HepG2 (cell line): ENCODE data around the gene SCIN. TPM values are rescaled to one million over a fixed set of nuclear protein-coding genes. Genes with fewer than 3 reads are reported as not detected.

ENCODE experiments used
- FOXO4 ChIP-seq: sonication (generic); formaldehyde crosslinking; conservative IDR thresholded peaks from 2 replicates; pipeline ENCODE4 v1.8.1; 2023; ENCODE audit warnings: missing genetic modification reagents
- HIC2 ChIP-seq: sonication (generic); formaldehyde crosslinking; IDR thresholded peaks from 2 replicates; pipeline ENCODE4 v1.9.0; 2022; ENCODE audit warnings: low read depth, missing genetic modification reagents
- HMG20B ChIP-seq: conservative IDR thresholded peaks from 2 replicates; pipeline ENCODE4 v1.6.1; 2016; ENCODE audit warnings: missing genetic modification reagents, missing compliant biosample characterization
- NFKB2 ChIP-seq: sonication (generic); formaldehyde crosslinking; IDR thresholded peaks from 2 replicates; pipeline ENCODE4 v1.4.0; 2020; ENCODE audit warnings: missing genetic modification reagents, borderline replicate concordance
- REXO4 ChIP-seq: sonication (generic); formaldehyde crosslinking; IDR thresholded peaks from 2 replicates; pipeline ENCODE4 v1.8.0; 2022; ENCODE audit warnings: missing genetic modification reagents, mild to moderate bottlenecking, borderline replicate concordance
- SNAI1 ChIP-seq: sonication (generic); formaldehyde crosslinking; IDR thresholded peaks from 2 replicates; pipeline ENCODE4 v1.5.0; 2020; ENCODE audit warnings: mild to moderate bottlenecking, missing genetic modification reagents, borderline replicate concordance
- ZNF24 ChIP-seq: fragments of 450-650 bp; IDR thresholded peaks from 2 replicates; pipeline ENCODE4 v1.6.1; 2017; ENCODE audit warnings: antibody characterized with exemption, mild to moderate bottlenecking
- ZNF446 ChIP-seq: sonication (generic); formaldehyde crosslinking; IDR thresholded peaks from 2 replicates; pipeline ENCODE4 v1.5.0; 2020; ENCODE audit warnings: mild to moderate bottlenecking, missing genetic modification reagents
- polyA plus RNA-seq, 8 experiments: library from polyadenylated mRNA; depleted of rRNA in 3 of 8; stranded (reverse) in 7 of 8; unstranded in 1 of 8; fragments of >200 nt; fragmentation: Illumina TruSeq in 4 of 8; extraction: Trizol in 4 of 8; gene quantifications; 2 replicates each; pipeline versions ENCODE4 v1.2.1 to v1.2.3, GENCODE V29; 2011 to 2016; ENCODE audit warnings: low read depth in 4 of 8, missing spikeins in 1 of 8, mixed read lengths in 1 of 8; ENCODE audit not compliant: insufficient read depth in 1 of 8
- total RNA-seq, 5 experiments: library from RNA; depleted of rRNA; stranded (reverse); fragments of >200 nt; fragmentation: Illumina TruSeq; extraction: Trizol; gene quantifications; 2 replicates each; pipeline ENCODE4 v1.2.3, GENCODE V29; 2016; ENCODE audit warnings: low read depth in 1 of 5
- TF ChIP-seq, protein P1 (sequence below): sonication (generic); formaldehyde crosslinking; IDR thresholded peaks from 2 replicates; pipeline ENCODE4 v1.8.0; 2022; ENCODE audit warnings: mild to moderate bottlenecking, missing genetic modification reagents; ENCODE audit not compliant: insufficient replicate concordance
- TF ChIP-seq, protein P2 (sequence below): sonication (generic); formaldehyde crosslinking; IDR thresholded peaks from 2 replicates; pipeline ENCODE4 v1.9.0; 2021; ENCODE audit warnings: missing genetic modification reagents, borderline replicate concordance
- TF ChIP-seq, protein P3 (sequence below): sonication (generic); formaldehyde crosslinking; IDR thresholded peaks from 2 replicates; pipeline ENCODE4 v1.5.1; 2020; ENCODE audit warnings: mild to moderate bottlenecking, missing genetic modification reagents, moderate library complexity

SCIN gene
- total and polyA plus RNA-seq, 2 of the 13 experiments (the other 11 are each of a cell fraction or from before 2014, with no cell fraction given): not detected

- TF ChIP-seq, protein P1, sequence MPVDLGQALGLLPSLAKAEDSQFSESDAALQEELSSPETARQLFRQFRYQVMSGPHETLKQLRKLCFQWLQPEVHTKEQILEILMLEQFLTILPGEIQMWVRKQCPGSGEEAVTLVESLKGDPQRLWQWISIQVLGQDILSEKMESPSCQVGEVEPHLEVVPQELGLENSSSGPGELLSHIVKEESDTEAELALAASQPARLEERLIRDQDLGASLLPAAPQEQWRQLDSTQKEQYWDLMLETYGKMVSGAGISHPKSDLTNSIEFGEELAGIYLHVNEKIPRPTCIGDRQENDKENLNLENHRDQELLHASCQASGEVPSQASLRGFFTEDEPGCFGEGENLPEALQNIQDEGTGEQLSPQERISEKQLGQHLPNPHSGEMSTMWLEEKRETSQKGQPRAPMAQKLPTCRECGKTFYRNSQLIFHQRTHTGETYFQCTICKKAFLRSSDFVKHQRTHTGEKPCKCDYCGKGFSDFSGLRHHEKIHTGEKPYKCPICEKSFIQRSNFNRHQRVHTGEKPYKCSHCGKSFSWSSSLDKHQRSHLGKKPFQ: no peak
- TF ChIP-seq FOXO4 (no peak), HMG20B (CRISPR knock-in tag) (0 out of 2 replicates have a peak, but pooled peaks have one; percentile 25), HIC2 (no peak), ZNF446 (CRISPR knock-in tag) (no peak), ZNF24 (no peak), SNAI1 (CRISPR knock-in tag) (no peak), NFKB2 (CRISPR knock-in tag) (no peak), REXO4 (no peak)
- TF ChIP-seq, protein P2, sequence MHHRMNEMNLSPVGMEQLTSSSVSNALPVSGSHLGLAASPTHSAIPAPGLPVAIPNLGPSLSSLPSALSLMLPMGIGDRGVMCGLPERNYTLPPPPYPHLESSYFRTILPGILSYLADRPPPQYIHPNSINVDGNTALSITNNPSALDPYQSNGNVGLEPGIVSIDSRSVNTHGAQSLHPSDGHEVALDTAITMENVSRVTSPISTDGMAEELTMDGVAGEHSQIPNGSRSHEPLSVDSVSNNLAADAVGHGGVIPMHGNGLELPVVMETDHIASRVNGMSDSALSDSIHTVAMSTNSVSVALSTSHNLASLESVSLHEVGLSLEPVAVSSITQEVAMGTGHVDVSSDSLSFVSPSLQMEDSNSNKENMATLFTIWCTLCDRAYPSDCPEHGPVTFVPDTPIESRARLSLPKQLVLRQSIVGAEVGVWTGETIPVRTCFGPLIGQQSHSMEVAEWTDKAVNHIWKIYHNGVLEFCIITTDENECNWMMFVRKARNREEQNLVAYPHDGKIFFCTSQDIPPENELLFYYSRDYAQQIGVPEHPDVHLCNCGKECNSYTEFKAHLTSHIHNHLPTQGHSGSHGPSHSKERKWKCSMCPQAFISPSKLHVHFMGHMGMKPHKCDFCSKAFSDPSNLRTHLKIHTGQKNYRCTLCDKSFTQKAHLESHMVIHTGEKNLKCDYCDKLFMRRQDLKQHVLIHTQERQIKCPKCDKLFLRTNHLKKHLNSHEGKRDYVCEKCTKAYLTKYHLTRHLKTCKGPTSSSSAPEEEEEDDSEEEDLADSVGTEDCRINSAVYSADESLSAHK (CRISPR knock-in tag): no peak
- TF ChIP-seq, protein P3, sequence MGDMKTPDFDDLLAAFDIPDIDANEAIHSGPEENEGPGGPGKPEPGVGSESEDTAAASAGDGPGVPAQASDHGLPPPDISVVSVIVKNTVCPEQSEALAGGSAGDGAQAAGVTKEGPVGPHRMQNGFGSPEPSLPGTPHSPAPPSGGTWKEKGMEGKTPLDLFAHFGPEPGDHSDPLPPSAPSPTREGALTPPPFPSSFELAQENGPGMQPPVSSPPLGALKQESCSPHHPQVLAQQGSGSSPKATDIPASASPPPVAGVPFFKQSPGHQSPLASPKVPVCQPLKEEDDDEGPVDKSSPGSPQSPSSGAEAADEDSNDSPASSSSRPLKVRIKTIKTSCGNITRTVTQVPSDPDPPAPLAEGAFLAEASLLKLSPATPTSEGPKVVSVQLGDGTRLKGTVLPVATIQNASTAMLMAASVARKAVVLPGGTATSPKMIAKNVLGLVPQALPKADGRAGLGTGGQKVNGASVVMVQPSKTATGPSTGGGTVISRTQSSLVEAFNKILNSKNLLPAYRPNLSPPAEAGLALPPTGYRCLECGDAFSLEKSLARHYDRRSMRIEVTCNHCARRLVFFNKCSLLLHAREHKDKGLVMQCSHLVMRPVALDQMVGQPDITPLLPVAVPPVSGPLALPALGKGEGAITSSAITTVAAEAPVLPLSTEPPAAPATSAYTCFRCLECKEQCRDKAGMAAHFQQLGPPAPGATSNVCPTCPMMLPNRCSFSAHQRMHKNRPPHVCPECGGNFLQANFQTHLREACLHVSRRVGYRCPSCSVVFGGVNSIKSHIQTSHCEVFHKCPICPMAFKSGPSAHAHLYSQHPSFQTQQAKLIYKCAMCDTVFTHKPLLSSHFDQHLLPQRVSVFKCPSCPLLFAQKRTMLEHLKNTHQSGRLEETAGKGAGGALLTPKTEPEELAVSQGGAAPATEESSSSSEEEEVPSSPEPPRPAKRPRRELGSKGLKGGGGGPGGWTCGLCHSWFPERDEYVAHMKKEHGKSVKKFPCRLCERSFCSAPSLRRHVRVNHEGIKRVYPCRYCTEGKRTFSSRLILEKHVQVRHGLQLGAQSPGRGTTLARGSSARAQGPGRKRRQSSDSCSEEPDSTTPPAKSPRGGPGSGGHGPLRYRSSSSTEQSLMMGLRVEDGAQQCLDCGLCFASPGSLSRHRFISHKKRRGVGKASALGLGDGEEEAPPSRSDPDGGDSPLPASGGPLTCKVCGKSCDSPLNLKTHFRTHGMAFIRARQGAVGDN: no peak
Observed at GRCh38 chr7:12647364-12648219, 77.1 kb downstream of the SCIN start (continued).
